Fibroblast of lung (primary cell): Measurements from ENCODE around the gene EPHA10.

Experiments used
- EZH2 ChIP-seq: IDR thresholded peaks from 2 replicates; pipeline ENCODE4 v1.5.1; 2012; ENCODE audit warnings: low read length, control low read depth, mild to moderate bottlenecking; ENCODE audit errors: missing control alignments
- TF ChIP-seq, protein P1 (sequence below), 2 donors: IDR thresholded peaks in 1 of 2; conservative IDR thresholded peaks in 1 of 2; 1 replicate in 1 of 2; 2 replicates in 1 of 2; pipeline ENCODE4 v1.5.1; 2011 to 2012; ENCODE audit warnings: low read length in 2 of 2, control low read depth in 1 of 2, inconsistent platforms in 1 of 2, low read depth in 1 of 2, mild to moderate bottlenecking in 1 of 2

DNA sequence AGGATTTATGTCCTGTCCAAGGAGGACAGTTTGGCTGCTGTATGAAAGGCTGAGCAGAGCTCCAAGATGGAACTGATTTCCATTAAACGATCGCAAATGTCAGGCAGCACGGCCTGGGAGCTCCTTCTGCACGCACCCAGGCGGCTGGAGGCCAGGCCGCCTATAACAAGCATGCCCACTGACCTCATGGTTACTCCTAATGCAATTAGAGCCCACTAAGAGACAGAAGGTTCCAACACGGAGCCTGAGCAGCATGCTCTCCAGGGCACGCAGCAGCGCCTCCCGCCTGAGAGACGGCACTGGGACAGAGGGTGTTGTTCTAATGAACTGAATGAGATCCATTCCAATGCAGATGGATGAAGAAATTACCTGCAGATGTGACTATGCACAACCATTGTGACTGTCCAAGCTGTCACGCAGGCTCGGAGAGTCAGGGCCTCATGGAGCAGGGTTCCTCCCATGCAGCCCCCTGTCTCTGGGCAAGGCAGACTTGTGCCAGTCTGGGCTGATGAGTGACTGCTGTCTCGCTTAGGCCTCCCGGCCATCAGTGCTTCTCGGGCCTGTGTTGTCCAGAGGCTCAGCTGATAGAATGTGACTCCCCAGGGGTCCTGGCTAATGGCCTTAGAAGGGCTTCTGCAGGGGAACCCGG, 97.8 kb downstream of the EPHA10 start:
- TF ChIP-seq, protein P1, sequence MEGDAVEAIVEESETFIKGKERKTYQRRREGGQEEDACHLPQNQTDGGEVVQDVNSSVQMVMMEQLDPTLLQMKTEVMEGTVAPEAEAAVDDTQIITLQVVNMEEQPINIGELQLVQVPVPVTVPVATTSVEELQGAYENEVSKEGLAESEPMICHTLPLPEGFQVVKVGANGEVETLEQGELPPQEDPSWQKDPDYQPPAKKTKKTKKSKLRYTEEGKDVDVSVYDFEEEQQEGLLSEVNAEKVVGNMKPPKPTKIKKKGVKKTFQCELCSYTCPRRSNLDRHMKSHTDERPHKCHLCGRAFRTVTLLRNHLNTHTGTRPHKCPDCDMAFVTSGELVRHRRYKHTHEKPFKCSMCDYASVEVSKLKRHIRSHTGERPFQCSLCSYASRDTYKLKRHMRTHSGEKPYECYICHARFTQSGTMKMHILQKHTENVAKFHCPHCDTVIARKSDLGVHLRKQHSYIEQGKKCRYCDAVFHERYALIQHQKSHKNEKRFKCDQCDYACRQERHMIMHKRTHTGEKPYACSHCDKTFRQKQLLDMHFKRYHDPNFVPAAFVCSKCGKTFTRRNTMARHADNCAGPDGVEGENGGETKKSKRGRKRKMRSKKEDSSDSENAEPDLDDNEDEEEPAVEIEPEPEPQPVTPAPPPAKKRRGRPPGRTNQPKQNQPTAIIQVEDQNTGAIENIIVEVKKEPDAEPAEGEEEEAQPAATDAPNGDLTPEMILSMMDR (conservative IDR thresholded peaks at IDR 0.05 in 1 of 2, IDR thresholded peaks at IDR 0.05 in 1 of 2; ENCODE audit: low read depth in 1 of 2, low read length in 2 of 2) = no peak
- peak; percentile 34 for TF ChIP-seq EZH2
